Neural progenitor cell (in vitro differentiated cells): ENCODE results near the gene FXYD7. TPM values are rescaled to one million over a fixed set of nuclear protein-coding genes. Genes with fewer than 3 reads are reported as not detected.

Experiments used
- DNase-seq: peaks from one replicate; pipeline ENCODE4 v3.0.0-alpha.2; 2016; ENCODE audit warnings: low spot score
- H2AFZ ChIP-seq: fragments of 200-600 bp; sonication (generic); replicated peaks from 2 replicates; pipeline ENCODE4 v1.6.1; 2016; ENCODE audit warnings: antibody characterized with exemption
- H3F3A ChIP-seq: fragments of 200-600 bp; sonication (generic); 2 replicates; pipeline ENCODE4 v1.6.1; 2016; ENCODE audit warnings: antibody characterized with exemption, low read depth
- H3K27ac ChIP-seq: fragments of 200-600 bp; sonication (generic); 2 replicates; pipeline ENCODE4 v1.5.1; 2016; ENCODE audit warnings: mild to moderate bottlenecking
- H3K27me3 ChIP-seq: fragments of 200-600 bp; sonication (generic); 2 replicates; pipeline ENCODE4 v1.6.1; 2016; ENCODE audit warnings: mild to moderate bottlenecking, moderate library complexity
- H3K36me3 ChIP-seq: fragments of 200-600 bp; sonication (generic); 2 replicates; pipeline ENCODE4 v1.5.1; 2016
- H3K4me1 ChIP-seq: fragments of 200-600 bp; sonication (generic); 2 replicates; pipeline ENCODE4 v1.6.1; 2016; ENCODE audit warnings: mixed run types
- H3K4me2 ChIP-seq: fragments of 200-600 bp; sonication (generic); 2 replicates; pipeline ENCODE4 v1.6.1; 2016
- H3K4me3 ChIP-seq: fragments of 200-600 bp; sonication (generic); 2 replicates; pipeline ENCODE4 v1.5.1; 2016
- H3K79me2 ChIP-seq: fragments of 200-600 bp; sonication (generic); 2 replicates; pipeline ENCODE4 v1.6.1; 2016; ENCODE audit warnings: low read depth
- H3K9ac ChIP-seq: fragments of 200-600 bp; sonication (generic); 2 replicates; pipeline ENCODE4 v1.6.1; 2016
- H3K9me3 ChIP-seq: fragments of 200-600 bp; sonication (generic); 2 replicates; pipeline ENCODE4 v1.5.1; 2016; ENCODE audit warnings: low read depth
- H4K20me1 ChIP-seq: fragments of 200-600 bp; sonication (generic); 2 replicates; pipeline ENCODE4 v1.6.1; 2016; ENCODE audit warnings: low read depth
- H3K27ac Mint-ChIP-seq: 3 replicates; pipeline ENCODE4 v1.8.0; 2021; ENCODE audit warnings: mixed read lengths
- H3K27me3 Mint-ChIP-seq: 2 replicates; pipeline ENCODE4 v1.8.0; 2022; ENCODE audit warnings: low read depth, mild to moderate bottlenecking, inconsistent platforms, moderate library complexity, mixed read lengths; ENCODE audit not compliant: insufficient read depth
- H3K36me3 Mint-ChIP-seq: 3 replicates; pipeline ENCODE4 v1.8.0; 2021; ENCODE audit warnings: mixed read lengths
- H3K4me1 Mint-ChIP-seq: 3 replicates; pipeline ENCODE4 v1.8.0; 2021; ENCODE audit warnings: mixed read lengths
- H3K4me3 Mint-ChIP-seq: 3 replicates; pipeline ENCODE4 v1.8.0; 2021; ENCODE audit warnings: mild to moderate bottlenecking, moderate library complexity, mixed read lengths
- H3K9me3 Mint-ChIP-seq: 3 replicates; pipeline ENCODE4 v1.8.0; 2020; ENCODE audit warnings: mixed read lengths
- EZH2 ChIP-seq: fragments of 200-600 bp; sonication (generic); IDR thresholded peaks from 2 replicates; pipeline ENCODE4 v1.6.1; 2017; ENCODE audit warnings: antibody characterized with exemption, mild to moderate bottlenecking, moderate library complexity
- EZH2phosphoT487 ChIP-seq: fragments of 200-600 bp; sonication (generic); IDR thresholded peaks from 2 replicates; pipeline ENCODE4 v1.6.1; 2017; ENCODE audit warnings: antibody characterized with exemption
- total RNA-seq: library from RNA; depleted of rRNA; stranded (reverse); fragments of >200 nt; gene quantifications from 2 replicates; pipeline ENCODE4 v1.2.3, GENCODE V29; 2015; ENCODE audit warnings: low replicate concordance
- TF ChIP-seq, protein P1 (sequence below): fragments of 200-600 bp; sonication (generic); IDR thresholded peaks from 2 replicates; pipeline ENCODE4 v1.5.1; 2017; ENCODE audit warnings: antibody characterized with exemption, mild to moderate bottlenecking

Gene FXYD7
- total RNA-seq, 1 donor from 2014 or later: 0.13 TPM

DNA sequence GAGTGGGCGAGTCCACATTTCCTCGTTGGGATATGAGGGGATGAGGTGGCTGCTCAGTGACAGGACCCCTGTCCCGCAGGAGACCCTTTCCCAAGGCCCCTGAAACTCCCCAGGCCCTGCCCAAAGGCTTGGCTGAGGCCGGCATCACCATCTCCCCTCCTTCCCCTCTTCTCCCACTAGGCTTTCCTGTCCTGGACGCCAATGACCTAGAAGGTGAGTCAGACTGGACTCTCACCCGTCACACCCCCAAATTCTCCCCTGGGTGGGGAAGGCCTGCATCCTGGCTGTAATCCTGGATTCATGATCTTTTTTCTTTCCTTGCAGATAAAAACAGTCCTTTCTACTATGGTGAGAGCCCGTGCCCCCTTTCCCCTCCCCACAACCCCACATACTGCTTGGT is 22.2 kb upstream of the FXYD7 start:
- H3K4me2 ChIP-seq: no peak overlapping the region
- peaks cover 32% of the 10 kb centered on the region for H3K4me1 Mint-ChIP-seq

DNA sequence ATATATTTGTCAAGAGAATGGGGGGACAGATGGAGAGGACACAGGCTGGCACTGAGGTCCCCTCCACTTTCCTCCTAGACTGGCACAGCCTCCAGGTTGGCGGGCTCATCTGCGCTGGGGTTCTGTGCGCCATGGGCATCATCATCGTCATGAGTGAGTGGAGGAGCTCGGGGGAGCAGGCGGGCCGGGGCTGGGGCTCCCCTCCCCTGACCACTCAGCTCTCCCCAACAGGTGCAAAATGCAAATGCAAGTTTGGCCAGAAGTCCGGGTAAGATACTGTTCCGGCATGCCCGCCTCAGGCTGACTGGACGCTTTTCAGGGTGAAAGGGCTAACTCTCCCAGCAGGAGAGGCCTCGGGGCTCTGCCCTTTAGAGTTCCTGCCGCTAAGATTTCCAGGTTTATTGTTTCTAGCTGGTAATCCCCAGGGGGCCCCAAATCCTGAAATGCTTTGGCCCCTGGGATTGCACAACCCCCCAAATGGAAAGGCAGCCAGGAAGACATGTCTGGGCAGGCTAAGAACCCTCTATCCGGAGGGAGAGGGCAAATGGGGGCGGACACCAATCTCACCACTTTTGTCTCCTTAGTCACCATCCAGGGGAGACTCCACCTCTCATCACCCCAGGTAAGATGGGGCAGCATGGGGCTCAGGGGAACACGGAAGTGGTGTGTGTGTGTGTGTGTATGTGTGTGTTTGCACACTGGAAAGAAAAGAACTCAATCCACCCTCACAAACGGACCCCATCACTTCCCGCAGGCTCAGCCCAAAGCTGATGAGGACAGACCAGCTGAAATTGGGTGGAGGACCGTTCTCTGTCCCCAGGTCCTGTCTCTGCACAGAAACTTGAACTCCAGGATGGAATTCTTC is 20.1 kb upstream of the FXYD7 start:
- H3K9me3 ChIP-seq: no peaks in the 10 kb centered on the region
- Mint-ChIP-seq H3K4me1 (peaks cover 19% of the 10 kb centered on the region), H3K27me3 (peaks cover 4% of the 10 kb centered on the region), H3K36me3 (no peaks in the 10 kb centered on the region), H3K9me3 (no peaks in the 10 kb centered on the region), H3K27ac (no peak overlapping the region), H3K4me3 (no peak overlapping the region)
- H3K4me1 ChIP-seq: peaks cover 15% of the 10 kb centered on the region
- TF ChIP-seq EZH2phosphoT487: no peak
- no peak for TF ChIP-seq EZH2
- TF ChIP-seq, protein P1, sequence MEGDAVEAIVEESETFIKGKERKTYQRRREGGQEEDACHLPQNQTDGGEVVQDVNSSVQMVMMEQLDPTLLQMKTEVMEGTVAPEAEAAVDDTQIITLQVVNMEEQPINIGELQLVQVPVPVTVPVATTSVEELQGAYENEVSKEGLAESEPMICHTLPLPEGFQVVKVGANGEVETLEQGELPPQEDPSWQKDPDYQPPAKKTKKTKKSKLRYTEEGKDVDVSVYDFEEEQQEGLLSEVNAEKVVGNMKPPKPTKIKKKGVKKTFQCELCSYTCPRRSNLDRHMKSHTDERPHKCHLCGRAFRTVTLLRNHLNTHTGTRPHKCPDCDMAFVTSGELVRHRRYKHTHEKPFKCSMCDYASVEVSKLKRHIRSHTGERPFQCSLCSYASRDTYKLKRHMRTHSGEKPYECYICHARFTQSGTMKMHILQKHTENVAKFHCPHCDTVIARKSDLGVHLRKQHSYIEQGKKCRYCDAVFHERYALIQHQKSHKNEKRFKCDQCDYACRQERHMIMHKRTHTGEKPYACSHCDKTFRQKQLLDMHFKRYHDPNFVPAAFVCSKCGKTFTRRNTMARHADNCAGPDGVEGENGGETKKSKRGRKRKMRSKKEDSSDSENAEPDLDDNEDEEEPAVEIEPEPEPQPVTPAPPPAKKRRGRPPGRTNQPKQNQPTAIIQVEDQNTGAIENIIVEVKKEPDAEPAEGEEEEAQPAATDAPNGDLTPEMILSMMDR: no peak
- H3F3A ChIP-seq: peaks cover 3% of the 10 kb centered on the region
- no peaks in the 10 kb centered on the region for H4K20me1 ChIP-seq
- peak; percentile 59 for DNase-seq
- H3K9ac ChIP-seq: no peak overlapping the region
- H3K36me3 ChIP-seq: no peaks in the 10 kb centered on the region
- H2AFZ ChIP-seq: peak overlapping the region; percentile 15
- H3K27ac ChIP-seq: no peak overlapping the region
- no peaks in the 10 kb centered on the region for H3K27me3 ChIP-seq
- peak overlapping the region; percentile 66 for H3K4me2 ChIP-seq
- H3K79me2 ChIP-seq: no peaks in the 10 kb centered on the region
- no peak overlapping the region for H3K4me3 ChIP-seq

More for the DNA sequence above, 22.2 kb upstream of the FXYD7 start:
- H2AFZ ChIP-seq: no peak overlapping the region
- H3K27me3 ChIP-seq: no peaks in the 10 kb centered on the region
- Mint-ChIP-seq H3K27ac (no peak overlapping the region), H3K36me3 (no peaks in the 10 kb centered on the region), H3K4me3 (no peak overlapping the region), H3K27me3 (peaks cover 7% of the 10 kb centered on the region), H3K9me3 (no peaks in the 10 kb centered on the region)
- H3K4me1 ChIP-seq: peaks cover 15% of the 10 kb centered on the region
- no peaks in the 10 kb centered on the region for H3K79me2 ChIP-seq
- no peak overlapping the region for H3K4me3 ChIP-seq
- H4K20me1 ChIP-seq: no peaks in the 10 kb centered on the region
- H3K36me3 ChIP-seq: no peaks in the 10 kb centered on the region
- peaks cover 3% of the 10 kb centered on the region for H3F3A ChIP-seq
- H3K9me3 ChIP-seq: no peaks in the 10 kb centered on the region
- TF ChIP-seq EZH2phosphoT487: no peak
- TF ChIP-seq, protein P1: no peak
- no peak overlapping the region for H3K9ac ChIP-seq
- H3K27ac ChIP-seq: no peak overlapping the region
- no peak for DNase-seq

DNA sequence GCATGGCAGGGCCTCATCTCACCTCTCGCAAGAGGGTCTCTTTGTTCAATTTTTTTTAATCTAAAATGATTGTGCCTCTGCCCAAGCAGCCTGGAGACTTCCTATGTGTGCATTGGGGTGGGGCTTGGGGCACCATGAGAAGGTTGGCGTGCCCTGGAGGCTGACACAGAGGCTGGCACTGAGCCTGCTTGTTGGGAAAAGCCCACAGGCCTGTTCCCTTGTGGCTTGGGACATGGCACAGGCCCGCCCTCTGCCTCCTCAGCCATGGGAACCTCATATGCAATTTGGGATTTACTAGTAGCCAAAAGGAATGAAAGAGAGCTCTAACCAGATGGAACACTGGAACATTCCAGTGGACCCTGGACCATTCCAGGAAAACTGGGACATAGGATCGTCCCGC is 19.5 kb upstream of the FXYD7 start:
- Histone ChIP-seq H3K79me2 (no peaks in the 10 kb centered on the region), H3K27me3 (no peaks in the 10 kb centered on the region), H3K4me1 (peaks cover 15% of the 10 kb centered on the region), H3K36me3 (no peaks in the 10 kb centered on the region), H3K27ac (no peak overlapping the region), H3K9ac (no peak overlapping the region), H4K20me1 (no peaks in the 10 kb centered on the region), H2AFZ (peak overlapping the region; percentile 15), H3K9me3 (no peaks in the 10 kb centered on the region), H3K4me3 (no peak overlapping the region), H3K4me2 (peak overlapping the region; percentile 66), H3F3A (peaks cover 3% of the 10 kb centered on the region)
- Mint-ChIP-seq H3K9me3 (no peaks in the 10 kb centered on the region), H3K4me1 (peaks cover 19% of the 10 kb centered on the region), H3K4me3 (no peak overlapping the region), H3K27ac (no peak overlapping the region), H3K27me3 (peaks cover 4% of the 10 kb centered on the region), H3K36me3 (no peaks in the 10 kb centered on the region)
- TF ChIP-seq, protein P1: no peak
- TF ChIP-seq EZH2 (no peak), EZH2phosphoT487 (no peak)
- DNase-seq: no peak
